Caco-2 (cell line): ENCODE results near the gene ARHGDIA. TPM values are rescaled to one million over a fixed set of nuclear protein-coding genes. Genes with fewer than 3 reads are reported as not detected.
A peak's percentile ranks its signal among the peaks of the same experiment; 100 is the strongest.

Experiments
- BruUV-seq: library from RNA; stranded (reverse); fragments of 400-500 nt; replicated peaks from 2 replicates; lab custom pipeline; 2021; lab: Mats Ljungman, UMichigan
- CTCF ChIA-PET: fragments of 300-600 bp; sonication (Branson Sonifier 250); formaldehyde crosslinking; loops from one replicate; lab custom pipeline; 2022; ENCODE audit warnings: antibody characterized with exemption; lab: Charles Lee
- POLR2A ChIA-PET: fragments of 300-600 bp; sonication (Branson Sonifier 250); formaldehyde crosslinking; loops from one replicate; lab custom pipeline; 2022; ENCODE audit warnings: antibody characterized with exemption; lab: Charles Lee
- DNase-seq, 2 experiments: peaks; one replicate each; pipeline versions ENCODE4 v3.0.0 to v3.0.0-alpha.2; 2020 to 2022
- H3K27me3 ChIP-seq: replicated peaks from 2 replicates; pipeline ENCODE4 v1.6.0; 2011; ENCODE audit warnings: low read length; ENCODE audit not compliant: control insufficient read depth, insufficient read depth
- H3K36me3 ChIP-seq: 2 replicates; pipeline ENCODE4 v1.5.1; 2011; ENCODE audit warnings: low read length; ENCODE audit not compliant: control insufficient read depth, insufficient read depth
- H3K4me1 ChIP-seq: fragments of 250-450 bp; sonication (Bioruptor Pico); 2 replicates; pipeline ENCODE4 v1.5.1; 2020; ENCODE audit warnings: mild to moderate bottlenecking
- H3K4me3 ChIP-seq: 2 replicates; pipeline ENCODE4 v1.5.1; 2011; ENCODE audit warnings: low read depth, mild to moderate bottlenecking, control low read depth, low read length
- H3K9me3 ChIP-seq: fragments of 250-450 bp; sonication (Bioruptor Pico); 2 replicates; pipeline ENCODE4 v1.5.1; 2020; ENCODE audit warnings: mild to moderate bottlenecking, moderate library complexity
- H3K27ac Mint-ChIP-seq: one replicate; pipeline ENCODE4 v1.8.0; 2022; ENCODE audit warnings: mixed read lengths; ENCODE audit not compliant: unreplicated experiment
- H3K27me3 Mint-ChIP-seq: one replicate; pipeline ENCODE4 v1.8.0; 2022; ENCODE audit warnings: mixed read lengths; ENCODE audit not compliant: insufficient read depth, unreplicated experiment
- H3K36me3 Mint-ChIP-seq: one replicate; pipeline ENCODE4 v1.8.0; 2022; ENCODE audit warnings: mild to moderate bottlenecking, mixed read lengths; ENCODE audit not compliant: insufficient read depth, unreplicated experiment
- H3K4me1 Mint-ChIP-seq: one replicate; pipeline ENCODE4 v1.8.0; 2022; ENCODE audit warnings: low read depth, mixed read lengths; ENCODE audit not compliant: unreplicated experiment
- H3K4me3 Mint-ChIP-seq: one replicate; pipeline ENCODE4 v1.8.0; 2022; ENCODE audit warnings: mild to moderate bottlenecking, moderate library complexity, mixed read lengths; ENCODE audit not compliant: unreplicated experiment
- H3K9me3 Mint-ChIP-seq: one replicate; pipeline ENCODE4 v1.8.0; 2022; ENCODE audit warnings: mixed read lengths; ENCODE audit not compliant: unreplicated experiment
- CTCF ChIP-seq, 2 experiments: fragments of 200-600 bp in 1 of 2; IDR thresholded peaks; 1 replicate in 1 of 2; 2 replicates in 1 of 2; pipeline versions ENCODE4 v1.5.1 to v1.8.0; 2011 to 2022; ENCODE audit warnings: antibody characterized with exemption in 1 of 2, control low read depth in 1 of 2, inconsistent platforms in 1 of 2, low read depth in 1 of 2, low read length in 1 of 2, mild to moderate bottlenecking in 1 of 2, moderate library complexity in 1 of 2; ENCODE audit not compliant: insufficient read depth in 1 of 2, severe bottlenecking in 1 of 2, unreplicated experiment in 1 of 2
- intact Hi-C: fragments of 100-400 bp; cut with micrococcal nuclease; formaldehyde crosslinking; loops from one replicate; pipeline ENCODE4 v1.10.0; 2022; ENCODE audit not compliant: unreplicated experiment
- total RNA-seq: library from RNA; stranded (reverse); gene quantifications from 2 replicates; pipeline ENCODE4 v1.2.3, GENCODE V29; 2022

Gene ARHGDIA
- total RNA-seq, 1 experiment from 2014 or later, result 253 TPM

- peak within 1 kb of the TSS; percentile 90 for H3K27ac Mint-ChIP-seq
- intact Hi-C loops, result loop anchor here (1.0 kb wide), 1 partner anchor 9 kb away; no protein-coding TSS in a partner anchor
- peaks cover 28% of the 10 kb centered on the region for H3K4me1 Mint-ChIP-seq
- BruUV-seq, result no TSS peak
- TF ChIP-seq CTCF (IDR thresholded peaks at IDR 0.05; ENCODE audit: insufficient read depth in 1 of 2, low read depth in 1 of 2, low read length in 1 of 2, severe bottlenecking in 1 of 2, unreplicated experiment in 1 of 2), result no peak
- ChIA-PET POLR2A (interaction anchor here (0.6 to 1.3 kb wide), 3 partner anchors 9 to 162 kb away, joined by 3 to 11 read pairs (median 4); partner anchors contain the start of gene MAFG), CTCF (interaction anchor here (0.5 to 1.5 kb wide), 3 partner anchors 42 to 288 kb away, joined by 3 to 5 read pairs (median 5); no protein-coding TSS in a partner anchor)
- H3K36me3 Mint-ChIP-seq, result peaks cover 95% of the 10 kb centered on the region
- H3K4me3 Mint-ChIP-seq, result peak within 1 kb of the TSS; percentile 93
- Histone ChIP-seq H3K4me1 (peaks cover 11% of the 10 kb centered on the region), H3K27me3 (no peaks in the 10 kb centered on the region), H3K4me3 (peak within 1 kb of the TSS; percentile 86), H3K36me3 (peaks cover 14% of the 10 kb centered on the region), H3K9me3 (no peaks in the 10 kb centered on the region)
- no peaks in the 10 kb centered on the region for H3K27me3 Mint-ChIP-seq
- peak; percentile 77 to 84 for DNase-seq
- no peaks in the 10 kb centered on the region for H3K9me3 Mint-ChIP-seq
Observed at GRCh38 chr17:81917565-81918332, 46.6 kb upstream of the ARHGDIA start, which contains the start of gene SIRT7. TSS of gene SIRT7 (minus strand) at chr17:81918176. CDS start at chr17:81918131, 45 bp downstream.

GRCh38 chr17:81916234-81917001 lies 45.3 kb upstream of the ARHGDIA start:
- Histone ChIP-seq H3K36me3 (peaks cover 15% of the 10 kb centered on the region), H3K9me3 (no peaks in the 10 kb centered on the region), H3K27me3 (no peaks in the 10 kb centered on the region), H3K4me3 (peak overlapping the region; percentile 86), H3K4me1 (peaks cover 14% of the 10 kb centered on the region)
- ChIA-PET CTCF (interaction anchor here (0.6 to 1.5 kb wide), 8 partner anchors 11 to 1792 kb away, joined by 3 to 5 read pairs (median 4); no protein-coding TSS in a partner anchor), POLR2A (interaction anchor here (0.6 to 1.1 kb wide), 5 partner anchors 10 to 79 kb away, joined by 3 to 9 read pairs (median 5); no protein-coding TSS in a partner anchor)
- BruUV-seq, result no TSS peak
- no peaks in the 10 kb centered on the region for H3K27me3 Mint-ChIP-seq
- no peak for TF ChIP-seq CTCF (IDR thresholded peaks at IDR 0.05; ENCODE audit: insufficient read depth in 1 of 2, low read depth in 1 of 2, low read length in 1 of 2, severe bottlenecking in 1 of 2, unreplicated experiment in 1 of 2)
- peak overlapping the region; percentile 93 for H3K4me3 Mint-ChIP-seq
- peak overlapping the region; percentile 90 for H3K27ac Mint-ChIP-seq
- no peak for DNase-seq
- intact Hi-C loops, result no loop called here
- H3K4me1 Mint-ChIP-seq, result peaks cover 36% of the 10 kb centered on the region
- peaks cover 95% of the 10 kb centered on the region for H3K36me3 Mint-ChIP-seq
- no peaks in the 10 kb centered on the region for H3K9me3 Mint-ChIP-seq

- peaks cover 14% of the 10 kb centered on the region for H3K36me3 ChIP-seq
- intact Hi-C loops, result no loop called here
- Mint-ChIP-seq H3K36me3 (peaks cover 94% of the 10 kb centered on the region), H3K9me3 (no peaks in the 10 kb centered on the region), H3K27me3 (no peaks in the 10 kb centered on the region), H3K4me3 (no peak overlapping the region), H3K27ac (no peak overlapping the region), H3K4me1 (peaks cover 36% of the 10 kb centered on the region)
- no TSS peak for BruUV-seq
- no peak for DNase-seq
- no peak overlapping the region for H3K4me3 ChIP-seq
- POLR2A ChIA-PET, result interaction anchor here (0.6 kb wide), 1 partner anchor 82 kb away, joined by 3 read pairs; the partner anchor contains the start of gene MCRIP1
- TF ChIP-seq CTCF (IDR thresholded peaks at IDR 0.05; ENCODE audit: insufficient read depth in 1 of 2, low read depth in 1 of 2, low read length in 1 of 2, severe bottlenecking in 1 of 2, unreplicated experiment in 1 of 2), result no peak
- no peaks in the 10 kb centered on the region for H3K27me3 ChIP-seq
- H3K9me3 ChIP-seq, result no peaks in the 10 kb centered on the region
- H3K4me1 ChIP-seq, result peaks cover 14% of the 10 kb centered on the region
- CTCF ChIA-PET, result no interaction called here
Observed at GRCh38 chr17:81915331-81915730, 44.2 kb upstream of the ARHGDIA start.
